GM18498 (cell line): ENCODE measurements around the gene NXPH2.
A peak's percentile ranks its signal among the peaks of the same experiment; 100 is the strongest.

Source experiments
- ATAC-seq: cut with Tn5 transposase; IDR thresholded peaks from one replicate; pipeline ENCODE4 v1.9.1; 2021; ENCODE audit warnings: mild to moderate bottlenecking, moderate library complexity; ENCODE audit not compliant: unreplicated experiment

Gene NXPH2

DNA sequence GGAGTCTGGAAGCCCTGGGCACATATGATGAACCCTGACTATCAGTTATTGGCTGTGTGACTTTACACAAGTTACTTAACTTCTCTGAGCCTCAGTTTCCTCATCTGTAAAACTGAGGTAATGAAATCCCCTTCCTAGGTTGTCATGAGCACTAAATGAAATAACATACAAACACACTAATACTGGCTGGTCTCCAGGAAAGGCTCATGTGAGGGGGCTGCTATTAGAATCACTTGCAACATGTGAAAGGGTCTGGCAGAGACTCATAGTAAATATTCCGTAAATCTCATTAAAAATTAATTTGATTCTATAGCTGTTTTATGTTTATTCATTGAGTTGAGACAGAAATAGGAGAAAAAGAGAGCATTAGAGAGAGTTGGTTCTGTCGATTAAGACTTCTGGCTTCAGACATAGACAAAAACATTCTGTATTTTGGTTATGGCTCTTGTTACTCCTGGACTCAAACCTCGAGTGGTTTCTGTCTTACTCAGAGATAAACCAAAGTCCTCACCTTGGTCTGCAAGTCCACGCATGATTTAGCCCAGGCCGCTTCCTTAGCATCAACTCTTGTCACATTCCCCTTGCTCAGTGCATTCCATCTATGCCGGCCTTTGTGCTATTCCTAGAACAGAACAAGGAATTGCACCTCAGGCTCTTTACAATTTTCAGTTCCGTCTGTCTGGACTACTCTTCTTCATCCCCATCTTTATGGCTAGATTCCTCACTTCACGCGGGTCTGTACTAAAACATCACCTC lies 139.1 kb downstream of the NXPH2 start:
- ATAC-seq: no peak

DNA sequence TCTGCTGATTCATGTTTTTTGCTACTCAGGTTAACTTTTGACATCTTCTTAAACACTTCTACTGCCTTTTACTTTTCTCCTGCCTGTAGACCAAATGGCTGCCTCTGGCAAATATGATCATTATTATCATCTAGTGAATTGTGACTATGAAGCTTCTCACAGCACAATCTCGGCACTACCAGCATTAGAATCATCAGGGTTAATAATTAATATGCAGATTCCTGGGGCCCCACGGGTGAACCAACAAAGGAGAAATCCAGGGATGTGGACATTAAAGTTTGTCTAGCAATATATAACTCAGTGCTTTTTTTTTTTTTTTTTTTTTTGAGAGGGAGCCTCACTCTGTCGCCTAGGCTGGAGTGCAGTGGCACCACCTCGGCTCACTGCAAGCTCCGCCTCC lies 142.5 kb downstream of the NXPH2 start:
- no peak for ATAC-seq

DNA sequence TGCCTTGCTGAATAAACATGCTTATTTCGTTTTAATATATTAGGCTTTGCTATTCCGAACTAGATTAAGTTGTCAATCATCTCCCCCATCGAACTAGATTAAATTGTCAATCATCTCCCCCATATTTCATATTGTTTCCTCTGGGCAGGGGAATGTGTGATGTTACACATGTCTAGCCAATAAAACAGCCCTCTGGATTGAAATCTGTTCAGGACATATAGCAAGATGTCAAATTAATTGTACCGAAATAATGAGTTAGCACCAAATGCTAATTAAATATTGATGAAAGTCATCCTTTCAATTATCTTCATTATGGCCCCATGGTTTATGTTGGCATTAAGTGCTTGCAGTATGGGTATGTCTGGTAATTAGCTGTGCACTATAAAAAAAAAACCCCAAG lies 143.1 kb downstream of the NXPH2 start:
- no peak for ATAC-seq

DNA sequence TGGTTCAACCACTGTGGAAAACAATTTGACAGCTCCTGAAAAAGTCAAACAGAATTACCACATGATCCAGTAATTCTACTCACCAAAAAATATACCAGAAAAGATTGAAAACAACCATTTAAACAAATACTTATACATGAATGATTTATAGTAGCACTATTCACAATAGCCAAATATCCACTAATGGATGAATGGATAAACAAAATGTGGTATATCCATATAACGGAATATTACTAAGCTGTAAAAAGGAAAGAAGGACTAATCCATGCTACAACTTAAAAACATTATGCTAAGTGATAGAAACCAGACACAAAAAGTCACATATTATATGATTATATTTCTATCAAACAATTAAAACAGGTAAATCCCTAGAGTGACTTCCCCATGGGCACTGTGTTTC lies 147.1 kb downstream of the NXPH2 start:
- ATAC-seq: no peak

DNA sequence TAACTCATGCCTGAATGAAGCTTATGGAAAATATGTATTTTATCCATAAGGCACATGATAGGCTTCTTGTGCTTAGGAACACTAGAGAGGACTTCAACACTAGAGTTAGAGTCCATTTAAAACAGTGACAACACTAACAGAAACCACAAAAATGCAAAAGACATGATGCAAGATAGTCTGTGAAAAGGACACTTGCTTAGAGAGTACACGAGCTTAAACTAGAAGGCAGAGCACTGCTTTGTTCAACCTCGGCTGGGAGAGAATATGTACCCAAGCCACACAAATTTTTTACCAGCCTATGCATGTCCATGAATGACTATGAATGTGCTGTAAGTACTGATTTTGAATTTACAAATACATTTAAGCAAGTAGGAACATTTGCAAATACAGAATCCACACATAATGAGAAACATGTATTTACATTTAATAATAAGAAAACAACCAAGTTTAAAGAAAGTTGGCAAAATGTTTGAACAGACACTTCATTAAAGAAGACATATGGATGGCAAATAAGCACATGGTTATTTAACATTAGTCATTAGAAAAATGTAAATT lies 148.0 kb downstream of the NXPH2 start:
- no peak for ATAC-seq

DNA sequence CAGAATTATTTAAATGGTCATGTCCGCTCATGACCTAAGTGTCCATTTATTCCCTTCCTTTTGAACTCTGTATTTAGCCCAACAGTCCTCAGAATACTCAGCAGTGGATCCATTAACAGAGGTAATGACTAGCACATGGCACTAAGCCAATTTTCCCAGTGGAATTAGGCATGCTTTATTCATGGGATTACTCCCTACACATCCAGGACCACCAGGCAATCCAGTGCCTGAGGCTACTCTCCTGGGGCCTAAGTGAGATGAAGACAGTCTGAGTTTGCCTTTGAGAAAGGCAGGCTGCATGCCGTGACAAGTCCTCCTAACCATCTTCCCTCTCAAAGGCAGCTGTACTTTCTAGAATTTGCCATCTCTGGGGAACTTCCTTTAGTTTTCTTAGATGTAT lies 150.0 kb downstream of the NXPH2 start:
- no peak for ATAC-seq

DNA sequence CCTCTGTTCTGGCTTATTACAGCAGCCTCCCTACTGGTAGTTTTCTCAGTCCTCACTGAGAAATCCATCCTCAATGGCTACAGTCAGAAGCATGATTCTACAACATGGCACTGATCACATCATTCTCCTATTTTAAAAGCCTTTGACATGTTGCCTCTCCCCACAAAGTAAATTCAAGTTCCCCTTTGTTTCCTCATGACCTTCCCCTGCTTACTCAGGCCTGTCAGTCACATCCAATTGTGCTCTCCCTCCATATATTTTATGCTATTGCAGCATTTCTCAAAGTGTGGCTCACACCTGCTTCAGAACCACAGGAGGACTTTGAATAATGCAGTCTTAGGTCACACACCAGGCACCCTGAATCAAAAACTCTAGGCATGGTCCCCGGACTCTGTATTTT lies 154.0 kb downstream of the NXPH2 start:
- no peak for ATAC-seq

DNA sequence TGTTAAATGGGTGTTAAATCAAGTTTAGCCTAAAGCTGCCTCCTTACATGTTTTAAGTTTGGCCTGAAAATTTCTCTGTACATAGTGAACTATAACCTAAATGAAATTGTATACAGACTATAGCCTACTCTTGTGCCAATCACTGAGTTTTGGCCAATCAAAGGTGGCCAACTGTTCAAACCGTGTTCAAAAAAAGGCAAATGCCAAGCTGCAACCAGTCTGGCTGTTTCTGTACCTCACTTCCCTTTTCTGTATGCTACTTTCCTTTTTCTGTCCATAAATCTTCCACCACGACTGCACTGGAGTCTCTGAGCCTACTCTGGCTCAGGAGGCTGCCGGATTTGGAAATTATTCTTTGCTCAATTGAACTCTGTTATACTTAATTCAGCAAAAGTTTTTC lies 157.6 kb downstream of the NXPH2 start:
- ATAC-seq: peak; percentile 56

DNA sequence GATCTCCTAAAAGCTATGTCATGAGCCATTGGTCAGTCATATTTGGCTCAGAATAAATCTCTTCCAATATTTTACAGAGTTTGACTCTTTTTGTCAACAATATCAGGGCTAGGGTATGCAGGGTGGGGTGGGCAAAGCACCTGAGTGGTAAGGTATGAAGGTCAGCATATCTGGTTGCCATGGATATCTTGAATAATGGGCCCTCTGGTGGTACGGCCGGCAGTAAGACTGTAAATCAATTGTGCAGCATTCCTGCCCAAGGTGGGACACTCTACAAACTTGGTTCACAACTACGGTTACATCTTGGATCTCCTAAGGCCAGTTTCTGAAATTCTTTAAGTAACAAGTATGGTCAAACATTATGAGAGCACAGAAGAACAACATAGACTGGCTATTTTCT lies 159.1 kb downstream of the NXPH2 start:
- no peak for ATAC-seq

DNA sequence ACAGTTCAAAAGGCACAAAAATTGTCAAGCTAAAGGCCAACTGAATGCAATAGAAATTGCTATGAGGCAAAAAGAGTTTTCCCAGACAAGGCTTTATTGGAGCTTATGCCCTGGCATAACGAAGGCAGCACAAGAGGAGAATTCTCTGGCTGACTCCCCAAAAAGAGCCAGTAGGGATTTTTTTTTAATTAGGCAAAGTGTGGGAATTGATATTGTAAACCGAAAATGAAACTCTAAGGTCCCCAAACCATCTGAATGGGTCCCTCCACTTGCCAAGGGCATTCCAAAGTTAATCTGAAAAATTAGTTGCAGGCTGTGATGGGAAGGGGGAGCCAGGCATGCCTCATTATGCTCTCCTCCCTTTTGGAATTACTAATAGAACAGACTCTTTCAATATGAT lies 159.8 kb downstream of the NXPH2 start:
- no peak for ATAC-seq
